H1 (cell line): ENCODE results near the gene KATNBL1. TPM values are rescaled to one million over a fixed set of nuclear protein-coding genes. Genes with fewer than 3 reads are reported as not detected.

Source experiments
- CTCF ChIA-PET: fragments of 300-600 bp; sonication (Branson Sonifier 250); formaldehyde crosslinking; loops from one replicate; lab custom pipeline; 2021; ENCODE audit not compliant: partially characterized antibody; lab: Charles Lee
- POLR2A ChIA-PET: fragments of 300-600 bp; sonication (Branson Sonifier 250); formaldehyde crosslinking; loops from one replicate; lab custom pipeline; 2021; ENCODE audit warnings: inconsistent platforms; ENCODE audit not compliant: partially characterized antibody; lab: Charles Lee
- DNase-seq, 2 experiments: peaks; one replicate each; pipeline versions ENCODE4 v3.0.0 to v3.0.0-alpha.2; 2010 to 2022; ENCODE audit warnings: low spot score in 2 of 2, low read depth in 1 of 2, mixed read lengths in 1 of 2
- FAIRE-seq: peaks from 2 replicates; lab custom pipeline; 2011; peaks lifted over from hg19 to GRCh38; lab: Jason Lieb, UNC
- H2AFZ ChIP-seq: 2 replicates; pipeline ENCODE4 v1.8.1; 2012; ENCODE audit warnings: low read length, inconsistent platforms
- H2AK5ac ChIP-seq: 2 replicates; pipeline ENCODE4 v1.6.1; 2013; ENCODE audit warnings: low read depth, low read length
- H2BK120ac ChIP-seq: replicated peaks from 2 replicates; pipeline ENCODE3; 2013; ENCODE audit warnings: low read depth, low read length, inconsistent platforms
- H2BK12ac ChIP-seq: 2 replicates; pipeline ENCODE4 v1.6.1; 2013; ENCODE audit warnings: low read depth, low read length
- H2BK15ac ChIP-seq: 2 replicates; pipeline ENCODE4 v1.6.1; 2013; ENCODE audit warnings: low read length
- H2BK20ac ChIP-seq: 2 replicates; pipeline ENCODE4 v1.6.1; 2013; ENCODE audit warnings: low read length
- H2BK5ac ChIP-seq: 2 replicates; pipeline ENCODE4 v1.6.1; 2013; ENCODE audit warnings: low read depth, low read length
- H3K14ac ChIP-seq: 2 replicates; pipeline ENCODE4 v1.6.1; 2013; ENCODE audit warnings: inconsistent platforms; ENCODE audit not compliant: insufficient read length
- H3K18ac ChIP-seq: 2 replicates; pipeline ENCODE4 v1.6.1; 2013; ENCODE audit warnings: low read length; ENCODE audit errors: extremely low read depth
- H3K23ac ChIP-seq: 2 replicates; pipeline ENCODE4 v1.6.1; 2013; ENCODE audit warnings: inconsistent platforms; ENCODE audit not compliant: insufficient read length
- H3K23me2 ChIP-seq: 2 replicates; pipeline ENCODE4 v1.6.1; 2013; ENCODE audit warnings: low read depth, low read length
- H3K27ac ChIP-seq: 2 replicates; pipeline ENCODE4 v1.6.1; 2011; ENCODE audit warnings: low read depth, low read length, inconsistent platforms
- H3K27me3 ChIP-seq, 4 experiments: replicated peaks in 1 of 4; 1 replicate in 1 of 4; 2 replicates in 3 of 4; pipeline versions ENCODE4 v1.6.1 to v1.8.1; 2011 to 2013; ENCODE audit warnings: low read length in 3 of 4, mild to moderate bottlenecking in 3 of 4, inconsistent platforms in 2 of 4, mixed read lengths in 2 of 4, moderate library complexity in 1 of 4; ENCODE audit not compliant: control insufficient read depth in 3 of 4, insufficient read depth in 3 of 4; ENCODE audit errors: extremely low read depth in 1 of 4
- H3K36me3 ChIP-seq, 4 experiments: 2 replicates each; pipeline versions ENCODE4 v1.6.1 to v1.8.1; 2011 to 2013; ENCODE audit warnings: mild to moderate bottlenecking in 4 of 4, low read length in 3 of 4, moderate library complexity in 2 of 4, control low read depth in 1 of 4, inconsistent platforms in 1 of 4; ENCODE audit not compliant: insufficient read depth in 4 of 4, control insufficient read depth in 2 of 4
- H3K4ac ChIP-seq: replicated peaks from 2 replicates; pipeline ENCODE3; 2013; ENCODE audit warnings: low read length, low read depth, mixed read lengths, inconsistent platforms; ENCODE audit not compliant: insufficient read length
- H3K4me1 ChIP-seq, 4 experiments: replicated peaks in 1 of 4; 1 replicate in 1 of 4; 2 replicates in 3 of 4; pipeline versions ENCODE4 v1.6.1 to v1.8.1; 2011 to 2013; ENCODE audit warnings: low read length in 3 of 4, inconsistent platforms in 2 of 4, mixed read lengths in 1 of 4; ENCODE audit not compliant: insufficient read depth in 4 of 4, control insufficient read depth in 3 of 4
- H3K4me2 ChIP-seq, 2 experiments: 2 replicates each; pipeline versions ENCODE4 v1.6.1 to v1.8.1; 2011 to 2013; ENCODE audit warnings: low read depth in 2 of 2, low read length in 2 of 2, control low read depth in 1 of 2, inconsistent platforms in 1 of 2, mild to moderate bottlenecking in 1 of 2; ENCODE audit not compliant: insufficient read depth in 1 of 2
- H3K4me3 ChIP-seq, 4 experiments: fragments of 200-600, 300-600 bp in 1 of 4; sonication (generic), shearing (Covaris generic), sonication (Bioruptor Twin) in 1 of 4; 2 replicates each; pipeline versions ENCODE4 v1.5.1 to v1.8.1; 2011 to 2016; ENCODE audit warnings: low read length in 4 of 4, low read depth in 3 of 4, control low read depth in 2 of 4, inconsistent platforms in 2 of 4, mild to moderate bottlenecking in 2 of 4, mixed read lengths in 1 of 4, moderate library complexity in 1 of 4; ENCODE audit not compliant: insufficient read depth in 2 of 4; ENCODE audit errors: extremely low read depth in 1 of 4
- H3K56ac ChIP-seq: replicated peaks from 2 replicates; pipeline ENCODE3; 2013; ENCODE audit warnings: low read depth, mild to moderate bottlenecking, mixed read lengths, low read length, inconsistent platforms; ENCODE audit not compliant: insufficient read length
- H3K79me1 ChIP-seq: 2 replicates; pipeline ENCODE4 v1.6.1; 2013; ENCODE audit warnings: low read depth, low read length, control low read depth
- H3K79me2 ChIP-seq, 2 experiments: 2 replicates each; pipeline versions ENCODE4 v1.6.1 to v1.8.1; 2012 to 2013; ENCODE audit warnings: low read length in 2 of 2, mild to moderate bottlenecking in 2 of 2, inconsistent platforms in 1 of 2; ENCODE audit not compliant: insufficient read depth in 2 of 2, control insufficient read depth in 1 of 2
- H3K9ac ChIP-seq, 4 experiments: replicated peaks in 1 of 4; 1 replicate in 1 of 4; 2 replicates in 3 of 4; pipeline versions ENCODE4 v1.6.1 to v1.8.1; 2011 to 2013; ENCODE audit warnings: low read depth in 3 of 4, low read length in 3 of 4, control low read depth in 2 of 4, mild to moderate bottlenecking in 2 of 4, moderate library complexity in 2 of 4, inconsistent platforms in 1 of 4; ENCODE audit errors: extremely low read depth in 1 of 4
- H3K9me3 ChIP-seq, 2 experiments: 2 replicates each; pipeline versions ENCODE4 v1.6.1 to v1.8.1; 2012 to 2013; ENCODE audit warnings: mild to moderate bottlenecking in 2 of 2, moderate library complexity in 2 of 2, control low read depth in 1 of 2, inconsistent platforms in 1 of 2, low read depth in 1 of 2, low read length in 1 of 2, mixed read lengths in 1 of 2; ENCODE audit not compliant: insufficient read depth in 2 of 2
- H4K20me1 ChIP-seq, 2 experiments: replicated peaks in 1 of 2; 2 replicates each; pipeline versions ENCODE3 to v1.8.1; 2011 to 2013; ENCODE audit warnings: inconsistent platforms in 2 of 2, low read length in 2 of 2, mild to moderate bottlenecking in 1 of 2; ENCODE audit not compliant: insufficient read depth in 2 of 2, control insufficient read depth in 1 of 2
- H4K5ac ChIP-seq: 2 replicates; pipeline ENCODE4 v1.6.1; 2013; ENCODE audit warnings: low read length, low read depth, mixed read lengths, inconsistent platforms; ENCODE audit not compliant: insufficient read length
- H4K8ac ChIP-seq: 2 replicates; pipeline ENCODE4 v1.8.0; 2013; ENCODE audit warnings: mild to moderate bottlenecking, moderate library complexity, low read length, inconsistent platforms; ENCODE audit not compliant: insufficient read depth; ENCODE audit errors: extremely low read depth
- H4K91ac ChIP-seq: replicated peaks from 2 replicates; pipeline ENCODE3; 2013; ENCODE audit warnings: low read length, mixed read lengths, inconsistent platforms; ENCODE audit not compliant: insufficient read length
- BACH1 ChIP-seq: IDR thresholded peaks from 2 replicates; pipeline ENCODE4 v1.6.1; 2012; ENCODE audit warnings: low read length, improper control_type of control experiment
- CBX5 ChIP-seq: fragments of 300-800, 300-1000 bp; sonication (generic); IDR thresholded peaks from 2 replicates; pipeline ENCODE4 v1.7.1; 2016; ENCODE audit warnings: antibody characterized with exemption, low read length, low read depth
- CBX8 ChIP-seq: fragments of 300-800, 300-1000 bp; sonication (generic); IDR thresholded peaks from 2 replicates; pipeline ENCODE4 v1.7.1; 2016; ENCODE audit warnings: low read depth, low read length, borderline replicate concordance
- CTCF ChIP-seq, 3 experiments: IDR thresholded peaks; 1 replicate in 2 of 3; 2 replicates in 1 of 3; pipeline versions ENCODE4 v1.5.1 to v1.6.1; 2011; ENCODE audit warnings: low read length in 3 of 3, mild to moderate bottlenecking in 3 of 3, inconsistent platforms in 2 of 3, low read depth in 1 of 3, moderate library complexity in 1 of 3; ENCODE audit not compliant: insufficient read depth in 1 of 3; ENCODE audit errors: control extremely low read depth in 1 of 3
- KDM1A ChIP-seq: fragments of 200-600, 300-600 bp; sonication (generic); IDR thresholded peaks from 2 replicates; pipeline ENCODE4 v1.7.1; 2016; ENCODE audit warnings: mild to moderate bottlenecking, low read length, borderline replicate concordance
- RAD21 ChIP-seq, 2 experiments: IDR thresholded peaks in 1 of 2; conservative IDR thresholded peaks in 1 of 2; 2 replicates each; pipeline ENCODE4 v1.6.1; 2011; ENCODE audit warnings: low read depth in 2 of 2, low read length in 2 of 2, improper control_type of control experiment in 1 of 2, inconsistent platforms in 1 of 2, mild to moderate bottlenecking in 1 of 2, moderate library complexity in 1 of 2
- SIX5 ChIP-seq: IDR thresholded peaks from 2 replicates; pipeline ENCODE4 v1.6.1; 2011; ENCODE audit warnings: mild to moderate bottlenecking, low read depth, low read length
- WGBS, 2 experiments: shearing (Covaris generic) in 1 of 2; methylation state at CpG; one replicate each; pipeline versions ENCODE4 v1.1.6 to v1.1.7; 2013 to 2015; ENCODE audit warnings: low lambda C conversion rate in 2 of 2, mixed read lengths in 2 of 2, inconsistent platforms in 1 of 2, low coverage in 1 of 2, missing lambda C conversion rate in 1 of 2; ENCODE audit not compliant: insufficient replicate concordance in 2 of 2, insufficient coverage in 1 of 2, insufficient read length in 1 of 2; ENCODE audit errors: extremely low coverage in 1 of 2, missing lambda C conversion rate in 1 of 2; 5-methylcytosine and 5-hydroxymethylcytosine counted together
- polyA plus RNA-seq, 7 experiments: library from polyadenylated mRNA; depleted of rRNA in 3 of 7; stranded (reverse) in 5 of 7; unstranded in 2 of 7; fragments of >200 nt in 5 of 7; fragments of 200-250 nt in 2 of 7; gene quantifications; 1 replicate in 5 of 7; 2 replicates in 1 of 7; 4 replicates in 1 of 7; pipeline versions ENCODE4 v1.2.1 to v1.2.3, GENCODE V29; 2011 to 2013; ENCODE audit warnings: missing spikeins in 2 of 7, mixed read lengths in 2 of 7
- total RNA-seq: library from RNA; stranded (reverse); fragmentation: NEBNext Ultra II Directional; extraction: Animal tissue kit (Norgen Biotek cat#: 25700); gene quantifications from 2 replicates; pipeline ENCODE4 v1.2.1, GENCODE V29; 2021

The KATNBL1 gene
- total and polyA plus RNA-seq, 2 of the 8 experiments (the other 6 are each of a cell fraction or from before 2014, with no cell fraction given), result 14.2 to 51.4 TPM

- H4K91ac ChIP-seq, result no peak overlapping the region
- no peak for DNase-seq
- no peak for TF ChIP-seq CBX5
- peak in 2 of 3 experiments; percentile 60 to 61; a peak in 2 of 4 replicates for TF ChIP-seq CTCF (IDR thresholded peaks at IDR 0.05; ENCODE audit: control extremely low read depth in 1 of 3, insufficient read depth in 1 of 3, low read depth in 1 of 3, low read length in 3 of 3)
- TF ChIP-seq RAD21 (IDR thresholded peaks at IDR 0.05 in 1 of 2, conservative IDR thresholded peaks at IDR 0.05 in 1 of 2; ENCODE audit: low read depth in 2 of 2, low read length in 2 of 2), result peak; percentile 84
- no peak for TF ChIP-seq KDM1A
- no peak for TF ChIP-seq BACH1
- TF ChIP-seq SIX5, result no peak
- no peak for TF ChIP-seq CBX8
Measured at GRCh38 chr15:34109797-34110663, 99.9 kb downstream of the KATNBL1 start.

More at GRCh38 chr15:34109797-34110663, 99.9 kb downstream of the KATNBL1 start:
- no peaks in the 10 kb centered on the region for H3K36me3 ChIP-seq
- H3K27me3 ChIP-seq, result no peaks in the 10 kb centered on the region
- H3K79me2 ChIP-seq, result no peaks in the 10 kb centered on the region
- H3K4me3 ChIP-seq, result no peak overlapping the region
- no peak overlapping the region for H2BK5ac ChIP-seq
- ChIA-PET POLR2A (interaction anchor here (0.5 to 2.7 kb wide), 5 partner anchors 8 to 228 kb away, joined by 3 to 15 read pairs (median 4); partner anchors contain the start of genes EMC7, KATNBL1 and PGBD4), CTCF (interaction anchor here (0.5 to 5.9 kb wide), 34 partner anchors 9 to 473 kb away, joined by 3 to 74 read pairs (median 5); partner anchors contain the start of genes EMC7, GOLGA8B and KATNBL1)
- H3K9me3 ChIP-seq, result no peaks in the 10 kb centered on the region
- H2BK15ac ChIP-seq, result no peak overlapping the region
- no peak overlapping the region for H3K14ac ChIP-seq
- H4K20me1 ChIP-seq, result no peaks in the 10 kb centered on the region
- H3K23ac ChIP-seq, result no peak overlapping the region
- no peak overlapping the region for H2AFZ ChIP-seq
- H4K5ac ChIP-seq, result no peak overlapping the region
- no peak overlapping the region for H3K27ac ChIP-seq
- no peak overlapping the region for H3K4ac ChIP-seq
- H3K79me1 ChIP-seq, result no peaks in the 10 kb centered on the region
- H2BK12ac ChIP-seq, result no peak overlapping the region
- no peak overlapping the region for H4K8ac ChIP-seq
- no peak overlapping the region for H3K4me2 ChIP-seq
- no peak overlapping the region for H3K9ac ChIP-seq
- H3K56ac ChIP-seq, result no peak overlapping the region
- FAIRE-seq, result no peak
- H3K23me2 ChIP-seq, result no peaks in the 10 kb centered on the region; the same call in 1 of the 2 replicates
- H3K18ac ChIP-seq, result no peak overlapping the region
- no peak overlapping the region for H2BK120ac ChIP-seq
- H3K4me1 ChIP-seq, result no peaks in the 10 kb centered on the region; a peak in 1 of 7 replicates
- WGBS, 2 experiments, result 70% methylated on average over 5 of the region's 5 CpGs; no CpG with 5 or more reads in 1 of the 2 experiments
- H2BK20ac ChIP-seq, result no peak overlapping the region
- no peak overlapping the region for H2AK5ac ChIP-seq
